ENCODE results near the gene RNF213.

RNF213 gene

DNA sequence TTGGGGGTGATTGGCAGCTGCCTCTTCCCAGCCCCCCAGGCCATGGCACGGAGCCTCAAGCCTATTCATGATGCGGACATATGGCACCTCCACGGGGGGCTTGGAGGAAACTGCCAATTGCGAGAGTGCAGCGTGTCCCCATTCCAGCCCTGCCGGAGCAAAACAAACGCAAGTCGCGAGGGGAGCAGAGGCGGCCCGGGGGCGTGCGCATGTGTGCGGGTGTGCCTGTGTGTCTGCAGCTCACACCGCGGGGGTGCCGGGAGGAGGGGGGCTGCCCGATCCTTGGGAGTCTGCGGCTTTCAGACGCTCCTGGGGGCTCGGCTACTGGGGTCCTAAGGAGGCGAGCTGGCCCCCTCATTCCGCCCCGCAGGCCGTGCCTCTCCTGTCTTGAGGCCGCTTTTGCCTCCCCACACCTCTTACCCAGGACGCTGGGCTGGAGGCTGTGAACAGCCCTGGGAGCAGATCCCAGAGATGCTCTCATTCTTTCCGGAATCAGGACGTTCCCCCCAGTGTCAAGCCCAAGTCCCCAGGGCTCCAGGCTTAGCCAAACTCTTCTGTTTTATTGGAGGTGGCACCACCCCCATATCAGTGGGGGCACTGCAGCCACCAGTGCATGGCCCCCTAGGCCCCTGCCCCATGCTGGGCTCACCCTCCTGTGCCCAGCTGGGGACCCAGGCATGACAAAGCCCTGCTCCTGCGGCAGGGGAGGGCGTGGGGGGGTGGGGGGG, 183.4 kb downstream of the RNF213 start:
- H3K23ac ChIP-seq (ENCODE audit: low read length) = no peak overlapping the region
- no peaks in the 10 kb centered on the region for H3K4me1 ChIP-seq (ENCODE audit: control insufficient read depth in 1 of 2, insufficient read depth in 2 of 2, low read length in 2 of 2)
- H3K18ac ChIP-seq (ENCODE audit: low read length) = no peak overlapping the region
- H2BK5ac ChIP-seq (ENCODE audit: low read depth, low read length, poor library complexity) = no peak overlapping the region
- H3K4me3 ChIP-seq (ENCODE audit: low read depth, low read length) = no peak overlapping the region
- no peak overlapping the region for H4K91ac ChIP-seq (ENCODE audit: low read depth, low read length)
- no peak overlapping the region for H3K4me2 ChIP-seq (ENCODE audit: low read length)
- no peaks in the 10 kb centered on the region for H3K27me3 ChIP-seq (ENCODE audit: insufficient read depth, low read length)
- H3K14ac ChIP-seq (ENCODE audit: low read length) = no peak overlapping the region
- H4K8ac ChIP-seq (ENCODE audit: low read depth, low read length) = no peak overlapping the region
- DNase-seq = no peak
- H3K36me3 ChIP-seq (ENCODE audit: control insufficient read depth in 1 of 2, insufficient read depth in 2 of 2, low read length in 2 of 2) = no peaks in the 10 kb centered on the region
- H2AK5ac ChIP-seq (ENCODE audit: low read length) = no peak overlapping the region
- no peak overlapping the region for H2AFZ ChIP-seq (ENCODE audit: insufficient read depth, low read length, poor library complexity)
- H3K9me3 ChIP-seq (ENCODE audit: insufficient read depth, low read depth, low read length) = no peaks in the 10 kb centered on the region
- no peak overlapping the region for H4K12ac ChIP-seq (ENCODE audit: low read depth, low read length)
- no peak overlapping the region for H3K4ac ChIP-seq (ENCODE audit: low read depth, low read length)
- H3K27ac ChIP-seq (ENCODE audit: low read depth, low read length) = no peak overlapping the region
- no peak overlapping the region for H2BK12ac ChIP-seq (ENCODE audit: low read length)
- no peak overlapping the region for H3K9ac ChIP-seq (ENCODE audit: low read length)
- H2BK120ac ChIP-seq (ENCODE audit: insufficient read depth, low read length, poor library complexity) = no peak overlapping the region
- WGBS (ENCODE audit: extremely low coverage, insufficient coverage, insufficient read length) = no CpG with 5 or more reads among the region's 31 CpGs
- H3K79me1 ChIP-seq (ENCODE audit: low read length) = no peaks in the 10 kb centered on the region
- H3K79me2 ChIP-seq (ENCODE audit: control insufficient read depth, insufficient read depth, low read length, poor library complexity) = no peaks in the 10 kb centered on the region

GRCh38 chr17:80444644-80444979, 184.0 kb downstream of the RNF213 start:
- no peak overlapping the region for H2BK5ac ChIP-seq (ENCODE audit: low read depth, low read length, poor library complexity)
- H3K14ac ChIP-seq (ENCODE audit: low read length) = no peak overlapping the region
- no peaks in the 10 kb centered on the region for H3K79me1 ChIP-seq (ENCODE audit: low read length)
- H3K9me3 ChIP-seq (ENCODE audit: insufficient read depth, low read depth, low read length) = no peaks in the 10 kb centered on the region
- no peaks in the 10 kb centered on the region for H3K79me2 ChIP-seq (ENCODE audit: control insufficient read depth, insufficient read depth, low read length, poor library complexity)
- H3K9ac ChIP-seq (ENCODE audit: low read length) = no peak overlapping the region
- no peak overlapping the region for H3K27ac ChIP-seq (ENCODE audit: low read depth, low read length)
- H3K4ac ChIP-seq (ENCODE audit: low read depth, low read length) = no peak overlapping the region
- H3K4me3 ChIP-seq (ENCODE audit: low read depth, low read length) = no peak overlapping the region
- H2BK12ac ChIP-seq (ENCODE audit: low read length) = no peak overlapping the region
- no CpG with 5 or more reads among the region's 6 CpGs for WGBS (ENCODE audit: extremely low coverage, insufficient coverage, insufficient read length)
- H2BK120ac ChIP-seq (ENCODE audit: insufficient read depth, low read length, poor library complexity) = no peak overlapping the region
- DNase-seq = no peak
- H4K8ac ChIP-seq (ENCODE audit: low read depth, low read length) = no peak overlapping the region
- no peak overlapping the region for H2AFZ ChIP-seq (ENCODE audit: insufficient read depth, low read length, poor library complexity)
- no peaks in the 10 kb centered on the region for H3K4me1 ChIP-seq (ENCODE audit: control insufficient read depth in 1 of 2, insufficient read depth in 2 of 2, low read length in 2 of 2)
- H3K27me3 ChIP-seq (ENCODE audit: insufficient read depth, low read length) = no peaks in the 10 kb centered on the region
- H3K4me2 ChIP-seq (ENCODE audit: low read length) = no peak overlapping the region
- no peak overlapping the region for H4K91ac ChIP-seq (ENCODE audit: low read depth, low read length)
- H3K23ac ChIP-seq (ENCODE audit: low read length) = no peak overlapping the region
- no peak overlapping the region for H3K18ac ChIP-seq (ENCODE audit: low read length)
- no peak overlapping the region for H2AK5ac ChIP-seq (ENCODE audit: low read length)
- no peak overlapping the region for H4K12ac ChIP-seq (ENCODE audit: low read depth, low read length)
- no peaks in the 10 kb centered on the region for H3K36me3 ChIP-seq (ENCODE audit: control insufficient read depth in 1 of 2, insufficient read depth in 2 of 2, low read length in 2 of 2)

GRCh38 chr17:80445007-80445725, 184.5 kb downstream of the RNF213 start:
- no peaks in the 10 kb centered on the region for H3K27me3 ChIP-seq (ENCODE audit: insufficient read depth, low read length)
- DNase-seq = no peak
- no peak overlapping the region for H3K4me3 ChIP-seq (ENCODE audit: low read depth, low read length)
- no peak overlapping the region for H2BK12ac ChIP-seq (ENCODE audit: low read length)
- WGBS (ENCODE audit: extremely low coverage, insufficient coverage, insufficient read length) = no CpG with 5 or more reads among the region's 26 CpGs
- no peak overlapping the region for H2AK5ac ChIP-seq (ENCODE audit: low read length)
- no peak overlapping the region for H3K4ac ChIP-seq (ENCODE audit: low read depth, low read length)
- H3K9me3 ChIP-seq (ENCODE audit: insufficient read depth, low read depth, low read length) = no peaks in the 10 kb centered on the region
- no peak overlapping the region for H3K18ac ChIP-seq (ENCODE audit: low read length)
- H2AFZ ChIP-seq (ENCODE audit: insufficient read depth, low read length, poor library complexity) = no peak overlapping the region
- no peaks in the 10 kb centered on the region for H3K4me1 ChIP-seq (ENCODE audit: control insufficient read depth in 1 of 2, insufficient read depth in 2 of 2, low read length in 2 of 2)
- no peak overlapping the region for H2BK120ac ChIP-seq (ENCODE audit: insufficient read depth, low read length, poor library complexity)
- no peaks in the 10 kb centered on the region for H3K36me3 ChIP-seq (ENCODE audit: control insufficient read depth in 1 of 2, insufficient read depth in 2 of 2, low read length in 2 of 2)
- no peak overlapping the region for H3K14ac ChIP-seq (ENCODE audit: low read length)
- H4K91ac ChIP-seq (ENCODE audit: low read depth, low read length) = no peak overlapping the region
- no peak overlapping the region for H3K4me2 ChIP-seq (ENCODE audit: low read length)
- H3K79me1 ChIP-seq (ENCODE audit: low read length) = no peaks in the 10 kb centered on the region
- H3K27ac ChIP-seq (ENCODE audit: low read depth, low read length) = no peak overlapping the region
- no peak overlapping the region for H4K12ac ChIP-seq (ENCODE audit: low read depth, low read length)
- no peaks in the 10 kb centered on the region for H3K79me2 ChIP-seq (ENCODE audit: control insufficient read depth, insufficient read depth, low read length, poor library complexity)
- no peak overlapping the region for H4K8ac ChIP-seq (ENCODE audit: low read depth, low read length)
- no peak overlapping the region for H2BK5ac ChIP-seq (ENCODE audit: low read depth, low read length, poor library complexity)
- H3K23ac ChIP-seq (ENCODE audit: low read length) = no peak overlapping the region
- no peak overlapping the region for H3K9ac ChIP-seq (ENCODE audit: low read length)

DNA sequence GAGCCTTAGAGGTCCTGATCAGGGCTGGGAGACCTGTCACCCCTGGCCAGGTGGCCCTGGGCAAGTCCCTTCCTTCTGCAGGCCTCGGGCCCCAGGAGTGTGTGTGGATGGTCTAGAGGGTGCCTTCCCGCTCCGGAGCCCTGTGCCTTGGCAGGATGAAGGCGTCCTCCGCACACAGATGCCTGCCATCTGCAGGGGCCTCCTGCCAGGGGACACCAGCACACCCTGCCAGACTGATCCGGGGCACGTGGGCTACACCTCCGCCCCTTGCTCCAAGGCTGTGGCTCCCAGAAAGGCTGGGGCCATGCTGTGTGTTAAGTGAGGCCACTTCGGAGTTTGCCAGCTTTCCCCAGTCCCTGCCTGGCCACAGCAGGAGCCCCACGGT, 185.1 kb downstream of the RNF213 start:
- Histone ChIP-seq H2AFZ (ENCODE audit: insufficient read depth, low read length, poor library complexity) (no peak overlapping the region), H3K9me3 (ENCODE audit: insufficient read depth, low read depth, low read length) (no peaks in the 10 kb centered on the region), H2BK5ac (ENCODE audit: low read depth, low read length, poor library complexity) (no peak overlapping the region), H3K14ac (ENCODE audit: low read length) (no peak overlapping the region), H4K12ac (ENCODE audit: low read depth, low read length) (no peak overlapping the region), H3K27ac (ENCODE audit: low read depth, low read length) (no peak overlapping the region), H3K79me1 (ENCODE audit: low read length) (no peaks in the 10 kb centered on the region), H3K4me1 (ENCODE audit: control insufficient read depth in 1 of 2, insufficient read depth in 2 of 2, low read length in 2 of 2) (no peaks in the 10 kb centered on the region), H2BK12ac (ENCODE audit: low read length) (no peak overlapping the region), H2AK5ac (ENCODE audit: low read length) (no peak overlapping the region), H3K4ac (ENCODE audit: low read depth, low read length) (no peak overlapping the region), H4K8ac (ENCODE audit: low read depth, low read length) (no peak overlapping the region), H3K18ac (ENCODE audit: low read length) (no peak overlapping the region), H3K4me3 (ENCODE audit: low read depth, low read length) (no peak overlapping the region), H3K36me3 (ENCODE audit: control insufficient read depth in 1 of 2, insufficient read depth in 2 of 2, low read length in 2 of 2) (no peaks in the 10 kb centered on the region), H4K91ac (ENCODE audit: low read depth, low read length) (no peak overlapping the region), H3K79me2 (ENCODE audit: control insufficient read depth, insufficient read depth, low read length, poor library complexity) (no peaks in the 10 kb centered on the region), H3K4me2 (ENCODE audit: low read length) (no peak overlapping the region), H3K23ac (ENCODE audit: low read length) (no peak overlapping the region), H2BK120ac (ENCODE audit: insufficient read depth, low read length, poor library complexity) (no peak overlapping the region), H3K9ac (ENCODE audit: low read length) (no peak overlapping the region), H3K27me3 (ENCODE audit: insufficient read depth, low read length) (no peaks in the 10 kb centered on the region)
- no CpG with 5 or more reads among the region's 10 CpGs for WGBS (ENCODE audit: extremely low coverage, insufficient coverage, insufficient read length)
- DNase-seq = no peak
